NCI-H1105 (cell line): ENCODE results near the gene DRP2.
"Not testable (repeated sequence)": the region's sequence is repeated elsewhere in the genome, so short reads cannot be mapped to it uniquely, and the experiment has no call there.

Experiments used
- DNase-seq: peaks from one replicate; lab custom pipeline; 2025; lab: John Stamatoyannopoulos, UW

The DRP2 gene

DNA sequence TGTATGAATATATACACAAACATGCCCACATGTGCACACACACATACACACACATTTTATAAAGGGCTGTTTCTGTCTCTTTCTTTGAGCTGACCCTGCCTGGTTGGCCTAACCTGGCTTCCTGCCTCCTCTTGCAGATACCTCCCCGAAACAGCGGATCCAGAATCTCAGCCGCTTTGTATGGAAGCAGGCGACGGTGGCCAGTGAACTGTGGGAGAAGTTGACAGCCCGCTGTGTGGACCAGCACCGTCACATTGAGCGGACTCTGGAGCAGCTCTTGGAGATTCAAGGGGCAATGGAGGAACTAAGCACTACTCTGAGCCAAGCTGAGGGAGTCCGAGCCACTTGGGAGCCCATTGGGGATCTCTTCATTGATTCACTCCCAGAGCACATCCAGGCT, 21.9 kb downstream of the DRP2 start:
- DNase-seq = no peak

DNA sequence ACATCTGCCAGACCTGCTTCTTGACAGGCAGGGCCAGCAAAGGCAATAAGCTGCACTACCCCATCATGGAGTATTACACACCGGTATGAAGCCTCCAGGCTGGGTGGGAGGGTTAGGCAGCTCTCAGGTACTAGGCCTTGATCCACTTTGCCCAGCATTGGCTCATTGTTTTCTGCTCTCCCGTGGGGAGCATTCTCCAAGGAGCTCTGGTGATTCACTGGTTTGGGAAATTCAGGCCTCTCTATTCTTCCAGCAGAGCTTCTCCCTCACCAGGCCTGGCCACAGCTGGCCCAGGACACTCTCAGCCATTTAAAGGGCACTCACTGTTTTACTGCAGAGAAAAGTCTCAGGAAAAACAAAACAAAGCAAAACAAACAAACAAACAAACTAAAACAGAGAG, 33.0 kb downstream of the DRP2 start:
- no peak for DNase-seq

GRCh38 chrX:101257448-101258258, 38.1 kb downstream of the DRP2 start:
- no peak for DNase-seq

DNA sequence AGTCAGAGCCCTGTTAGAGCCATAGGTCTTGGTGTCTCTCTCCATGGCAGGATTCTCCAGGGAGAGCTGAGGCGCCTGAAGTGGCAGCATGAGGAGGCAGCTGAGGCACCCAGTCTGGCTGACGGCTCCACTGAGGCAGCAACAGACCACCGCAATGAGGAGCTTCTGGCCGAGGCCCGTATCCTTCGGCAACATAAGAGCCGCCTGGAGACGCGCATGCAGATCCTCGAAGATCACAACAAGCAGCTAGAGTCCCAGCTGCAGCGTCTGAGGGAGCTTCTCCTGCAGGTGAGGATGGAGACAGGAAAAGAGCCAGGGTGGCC, 38.6 kb downstream of the DRP2 start:
- DNase-seq = no peak

DNA sequence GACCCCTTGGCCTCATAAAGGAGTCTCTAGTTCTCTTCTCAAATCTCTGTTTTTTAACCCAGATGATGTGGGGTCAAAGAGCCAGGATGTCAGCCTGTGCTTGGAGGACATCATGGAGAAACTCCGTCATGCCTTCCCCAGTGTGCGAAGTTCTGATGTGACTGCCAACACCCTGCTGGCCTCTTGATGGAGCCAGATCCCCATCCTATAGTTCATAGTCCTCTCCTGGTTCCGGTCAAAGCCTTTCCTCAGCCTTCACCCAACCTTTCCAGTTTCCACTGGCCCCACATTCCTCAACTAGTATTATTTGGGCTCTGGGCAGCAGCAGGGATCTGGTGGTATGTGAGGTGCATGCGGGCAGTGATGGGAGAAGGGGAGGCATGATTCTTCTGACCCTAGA, 40.8 kb downstream of the DRP2 start:
- no peak for DNase-seq

DNA sequence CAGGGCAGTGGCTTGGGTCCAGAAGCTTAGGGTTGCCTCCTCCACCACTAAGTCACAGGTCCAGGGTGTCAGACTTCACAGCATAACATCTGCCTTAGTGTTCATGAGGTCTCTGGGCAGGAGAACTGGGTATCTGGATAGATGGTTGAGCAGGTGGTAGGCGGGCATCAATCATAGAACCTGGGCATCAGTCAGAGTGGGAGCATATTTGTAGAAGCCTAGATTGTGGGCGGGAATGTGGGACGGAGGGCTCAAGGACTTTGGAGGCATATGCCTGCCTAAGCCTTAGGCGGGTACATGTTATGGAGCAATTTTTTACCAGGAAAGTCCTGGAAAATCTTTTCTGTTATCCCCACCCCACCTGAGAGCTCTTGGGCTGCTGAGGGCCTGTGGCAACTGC, 43.0 kb downstream of the DRP2 start:
- no peak for DNase-seq

- DNase-seq = no peak
These were observed 44.2 kb downstream of the DRP2 start for GRCh38 chrX:101263766-101264165.

- no peak for DNase-seq
These were observed 46.4 kb downstream of the DRP2 start for GRCh38 chrX:101265869-101266428.

GRCh38 chrX:101274198-101274597, 54.6 kb downstream of the DRP2 start:
- no peak for DNase-seq

DNA sequence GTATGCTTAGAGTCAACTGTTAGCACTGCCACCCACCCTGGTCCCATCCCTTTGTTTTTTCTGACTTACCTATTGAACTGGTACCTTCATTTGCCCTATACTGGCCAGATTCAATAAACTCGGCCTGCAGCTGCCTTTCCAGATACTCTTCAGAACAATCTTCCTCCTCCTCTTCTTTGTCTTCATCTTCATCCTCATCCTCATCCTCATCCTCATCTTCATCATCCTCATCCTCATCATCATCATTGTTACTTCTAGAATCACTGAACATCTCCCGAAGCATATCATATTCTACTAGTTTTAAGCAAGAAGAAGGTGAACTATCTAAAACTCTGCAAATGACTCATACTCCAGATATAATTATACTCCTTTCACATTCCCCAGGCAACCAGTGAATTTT, 56.7 kb downstream of the DRP2 start:
- DNase-seq = no peak

DNA sequence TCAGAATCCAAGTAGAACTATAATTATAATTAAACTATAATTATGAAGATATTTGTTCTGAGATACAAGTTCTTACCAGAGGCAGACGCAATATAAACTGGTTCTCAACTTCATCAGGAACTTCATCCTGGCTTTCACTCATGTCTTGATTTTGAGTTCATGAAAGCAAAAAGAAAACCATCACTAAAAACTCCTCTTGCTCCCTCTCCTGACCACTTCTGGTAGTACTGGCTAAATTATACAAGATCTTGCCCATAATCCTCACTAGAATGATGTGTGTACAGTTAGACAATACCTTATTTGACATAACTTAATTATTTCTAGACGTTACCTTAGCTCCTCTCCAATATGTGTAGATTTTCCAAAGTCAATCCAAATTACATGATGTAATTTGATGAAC, 67.8 kb downstream of the DRP2 start:
- peak; percentile 1 for DNase-seq

GRCh38 chrX:101290957-101291603, 71.5 kb downstream of the DRP2 start, which contains the start of gene TAF7L:
Gene TAF7L (minus strand): TSS chrX:101291334. CDS start chrX:101287543, 3,791 bp downstream.
- DNase-seq = no peak

DNA sequence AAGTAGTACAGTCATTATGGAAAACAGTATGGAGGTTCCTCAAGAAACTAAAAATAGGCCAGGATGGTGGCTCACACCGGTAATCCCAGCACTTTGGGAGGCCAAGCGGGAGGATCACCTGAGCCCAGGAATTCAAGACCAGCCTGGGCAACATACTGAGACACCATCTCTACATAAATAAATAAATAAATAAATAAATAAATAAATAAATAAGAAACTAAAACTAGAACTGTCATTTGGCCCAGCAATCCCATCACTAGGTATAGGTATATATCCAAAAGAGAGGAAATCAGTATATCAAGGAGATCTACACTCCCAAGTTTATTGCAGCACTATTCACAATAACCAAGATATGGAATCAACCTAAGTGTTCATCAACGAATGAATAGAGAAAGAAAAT, 76.0 kb downstream of the DRP2 start:
- DNase-seq = not testable (repeated sequence)

DNA sequence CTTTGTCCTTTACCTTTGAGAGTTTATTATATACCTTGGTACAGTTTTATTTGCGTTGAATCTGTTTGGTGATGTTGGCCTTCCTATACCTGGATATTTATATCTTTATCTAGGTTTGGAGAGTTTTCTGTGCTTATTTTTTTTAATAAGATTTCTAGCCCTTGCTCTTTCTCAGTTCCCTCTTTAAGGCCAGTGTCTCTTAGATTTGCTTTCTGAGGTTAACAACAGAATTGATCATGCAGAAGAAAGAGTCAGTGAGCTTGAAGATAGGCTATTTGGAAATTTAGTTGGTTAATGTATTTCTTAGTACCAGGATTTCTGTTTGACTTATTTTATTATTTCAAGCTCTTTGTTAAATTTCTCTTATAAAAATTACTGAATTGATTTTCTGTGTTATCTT, 84.2 kb downstream of the DRP2 start:
- no peak for DNase-seq
